GM21529 (cell line): ENCODE results near the gene APAF1.
"Not testable (repeated sequence)": the region's sequence is repeated elsewhere in the genome, so short reads cannot be mapped to it uniquely, and the experiment has no call there.

Source experiments
- ATAC-seq: cut with Tn5 transposase; IDR thresholded peaks from one replicate; pipeline ENCODE4 v1.9.1; 2021; ENCODE audit not compliant: unreplicated experiment

The APAF1 gene

GRCh38 chr12:98755855-98756254 lies 110.8 kb downstream of the APAF1 start:
- not testable (repeated sequence) for ATAC-seq

GRCh38 chr12:98757455-98757854 lies 112.4 kb downstream of the APAF1 start:
- no peak for ATAC-seq

GRCh38 chr12:98758331-98758730 lies 113.2 kb downstream of the APAF1 start:
- no peak for ATAC-seq

- no peak for ATAC-seq
Measured at GRCh38 chr12:98763656-98764055, 118.6 kb downstream of the APAF1 start.

- no peak for ATAC-seq
Measured at GRCh38 chr12:98767248-98767647, 122.2 kb downstream of the APAF1 start.

GRCh38 chr12:98769068-98769467 lies 124.0 kb downstream of the APAF1 start:
- ATAC-seq = no peak

GRCh38 chr12:98770230-98770629 lies 125.1 kb downstream of the APAF1 start:
- no peak for ATAC-seq

GRCh38 chr12:98771811-98772752 lies 127.0 kb downstream of the APAF1 start:
- ATAC-seq = no peak

- ATAC-seq = no peak
Measured at GRCh38 chr12:98772818-98773217, 127.7 kb downstream of the APAF1 start.

GRCh38 chr12:98780261-98780660 lies 135.2 kb downstream of the APAF1 start:
- ATAC-seq = no peak

GRCh38 chr12:98783420-98783819 lies 138.3 kb downstream of the APAF1 start:
- ATAC-seq = no peak
